Natural killer cell (primary cell): ENCODE results near the gene SMARCA2. TPM values are rescaled to one million over a fixed set of nuclear protein-coding genes. Genes with fewer than 3 reads are reported as not detected.

Experiments used
- ATAC-seq, 3 donors: fragments of 150-1000 bp in 2 of 3; fragments of 200-7000 bp in 1 of 3; cut with Tn5 transposase; 1 replicate in 1 of 3; 2 replicates in 2 of 3; pipeline ENCODE4 v1.10.0; 2021; ENCODE audit warnings: mild to moderate bottlenecking in 2 of 3, moderate library complexity in 2 of 3
- DNase-seq, 2 donors: peaks; one replicate each; pipeline versions ENCODE4 v3.0.0 to v3.0.0-alpha.2; 2013 to 2021; ENCODE audit warnings: mixed read lengths in 1 of 2
- H3K27ac ChIP-seq: one replicate; pipeline ENCODE4 v1.5.1; 2013; ENCODE audit warnings: mild to moderate bottlenecking, low read length
- H3K27me3 ChIP-seq: one replicate; pipeline ENCODE4 v1.6.1; 2013; ENCODE audit warnings: low read length; ENCODE audit not compliant: control insufficient read depth, insufficient read depth
- H3K36me3 ChIP-seq: one replicate; pipeline ENCODE4 v1.6.1; 2013; ENCODE audit warnings: low read length; ENCODE audit not compliant: control insufficient read depth, insufficient read depth
- H3K4me1 ChIP-seq: one replicate; pipeline ENCODE4 v1.6.1; 2013; ENCODE audit warnings: low read length; ENCODE audit not compliant: control insufficient read depth, insufficient read depth
- H3K4me3 ChIP-seq: one replicate; pipeline ENCODE4 v1.5.1; 2013; ENCODE audit warnings: low read length
- H3K9me3 ChIP-seq: one replicate; pipeline ENCODE4 v1.6.1; 2013; ENCODE audit warnings: low read length; ENCODE audit not compliant: control insufficient read depth, insufficient read depth
- H3K27ac Mint-ChIP-seq, 2 donors: one replicate each; pipeline ENCODE4 v1.8.0; 2022; ENCODE audit warnings: mild to moderate bottlenecking in 2 of 2, mixed read lengths in 2 of 2, moderate library complexity in 1 of 2
- H3K27me3 Mint-ChIP-seq, 2 donors: one replicate each; pipeline ENCODE4 v1.8.0; 2022; ENCODE audit warnings: low read depth in 2 of 2, mixed read lengths in 2 of 2
- H3K36me3 Mint-ChIP-seq: one replicate; pipeline ENCODE4 v1.8.0; 2022; ENCODE audit warnings: mixed read lengths
- H3K4me1 Mint-ChIP-seq, 2 donors: one replicate each; pipeline ENCODE4 v1.8.0; 2022; ENCODE audit warnings: mixed read lengths in 2 of 2
- H3K4me3 Mint-ChIP-seq: one replicate; pipeline ENCODE4 v1.8.0; 2022; ENCODE audit warnings: mild to moderate bottlenecking, moderate library complexity, mixed read lengths
- H3K9me3 Mint-ChIP-seq, 2 donors: one replicate each; pipeline ENCODE4 v1.8.0; 2022; ENCODE audit warnings: mixed read lengths in 2 of 2
- WGBS: methylation state at CpG from one replicate; pipeline ENCODE4 v1.1.7; 2013; ENCODE audit warnings: missing lambda C conversion rate; ENCODE audit not compliant: insufficient coverage; 5-methylcytosine and 5-hydroxymethylcytosine counted together
- intact Hi-C: fragments of 100-400 bp; cut with micrococcal nuclease; formaldehyde crosslinking; loops from one replicate; pipeline ENCODE4 v1.14.2; 2022
- total RNA-seq, 4 donors: library from RNA; stranded (reverse); fragments of 120-200 nt in 1 of 4; gene quantifications; one replicate each; pipeline versions ENCODE4 v1.2.3 to v1.2.4, GENCODE V29; 2013 to 2022
- TF ChIP-seq, protein P1 (sequence below): fragments of 200-600 bp; IDR thresholded peaks from one replicate; pipeline ENCODE4 v1.8.0; 2022; ENCODE audit warnings: antibody characterized with exemption

The SMARCA2 gene
- total RNA-seq, 3 donors from 2014 or later (not counting 1 experiment from before 2014, with no cell fraction given) = 303 to 324 (median 308) TPM

DNA sequence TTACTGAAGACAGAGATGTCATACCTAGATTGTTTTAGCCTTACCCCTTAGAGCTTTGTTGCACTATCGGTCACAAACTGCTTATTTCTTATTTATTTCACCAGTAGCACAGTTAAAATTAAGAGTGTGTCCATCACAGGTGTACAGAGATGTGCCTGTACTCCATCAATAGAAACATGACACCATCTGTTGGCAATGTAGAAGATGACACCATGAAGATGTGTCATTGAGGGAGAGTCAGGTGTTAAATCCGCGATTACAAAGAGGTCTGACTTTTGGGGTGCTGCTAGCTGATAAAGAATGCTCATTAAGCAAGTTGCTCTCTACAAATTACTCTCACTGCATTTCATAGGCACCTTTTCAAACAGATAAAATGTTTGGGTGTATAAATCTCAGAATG is 164.4 kb downstream of the SMARCA2 start:
- Mint-ChIP-seq H3K4me3 (no peak overlapping the region), H3K9me3 (no peaks in the 10 kb centered on the region), H3K27ac (peak overlapping the region; percentile 27 to 77), H3K27me3 (no peaks in the 10 kb centered on the region), H3K4me1 (peaks cover 15 to 22% of the 10 kb centered on the region in 2 donors), H3K36me3 (peaks cover 6% of the 10 kb centered on the region)
- no peak overlapping the region for H3K4me3 ChIP-seq
- WGBS = 96% methylated on average over 3 of the region's 3 CpGs
- H3K27me3 ChIP-seq = no peaks in the 10 kb centered on the region
- no peak overlapping the region for H3K27ac ChIP-seq
- DNase-seq = peak in 1 of 2 donors; percentile 12
- TF ChIP-seq, protein P1, sequence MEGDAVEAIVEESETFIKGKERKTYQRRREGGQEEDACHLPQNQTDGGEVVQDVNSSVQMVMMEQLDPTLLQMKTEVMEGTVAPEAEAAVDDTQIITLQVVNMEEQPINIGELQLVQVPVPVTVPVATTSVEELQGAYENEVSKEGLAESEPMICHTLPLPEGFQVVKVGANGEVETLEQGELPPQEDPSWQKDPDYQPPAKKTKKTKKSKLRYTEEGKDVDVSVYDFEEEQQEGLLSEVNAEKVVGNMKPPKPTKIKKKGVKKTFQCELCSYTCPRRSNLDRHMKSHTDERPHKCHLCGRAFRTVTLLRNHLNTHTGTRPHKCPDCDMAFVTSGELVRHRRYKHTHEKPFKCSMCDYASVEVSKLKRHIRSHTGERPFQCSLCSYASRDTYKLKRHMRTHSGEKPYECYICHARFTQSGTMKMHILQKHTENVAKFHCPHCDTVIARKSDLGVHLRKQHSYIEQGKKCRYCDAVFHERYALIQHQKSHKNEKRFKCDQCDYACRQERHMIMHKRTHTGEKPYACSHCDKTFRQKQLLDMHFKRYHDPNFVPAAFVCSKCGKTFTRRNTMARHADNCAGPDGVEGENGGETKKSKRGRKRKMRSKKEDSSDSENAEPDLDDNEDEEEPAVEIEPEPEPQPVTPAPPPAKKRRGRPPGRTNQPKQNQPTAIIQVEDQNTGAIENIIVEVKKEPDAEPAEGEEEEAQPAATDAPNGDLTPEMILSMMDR = no peak
- no peaks in the 10 kb centered on the region for H3K9me3 ChIP-seq
- peak in 2 of 3 donors; percentile 59 to 65 for ATAC-seq
- peaks cover 21% of the 10 kb centered on the region for H3K36me3 ChIP-seq
- intact Hi-C loops = loop anchor here (1.0 kb wide), 1 partner anchor 47 kb away; no protein-coding TSS in a partner anchor
- H3K4me1 ChIP-seq = no peaks in the 10 kb centered on the region

DNA sequence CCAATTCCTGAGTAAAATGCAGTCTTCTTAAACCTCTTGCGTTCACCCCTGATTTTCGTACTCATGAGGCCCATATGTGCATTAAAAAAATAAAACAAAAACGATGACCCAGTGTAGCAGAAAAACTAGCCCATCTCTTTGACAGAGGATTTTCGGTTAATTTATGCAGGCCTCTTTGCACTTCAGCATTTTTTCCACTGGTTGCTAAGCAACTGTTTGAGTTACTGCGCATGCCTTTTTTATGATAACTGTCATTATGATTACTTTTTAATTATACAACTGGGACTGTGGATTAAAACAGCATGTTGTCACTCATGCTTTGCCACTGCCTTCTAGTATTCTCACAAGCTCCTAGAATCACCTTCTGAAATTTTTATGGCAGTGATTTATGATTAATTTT is 165.0 kb downstream of the SMARCA2 start:
- no peaks in the 10 kb centered on the region for H3K9me3 Mint-ChIP-seq

DNA sequence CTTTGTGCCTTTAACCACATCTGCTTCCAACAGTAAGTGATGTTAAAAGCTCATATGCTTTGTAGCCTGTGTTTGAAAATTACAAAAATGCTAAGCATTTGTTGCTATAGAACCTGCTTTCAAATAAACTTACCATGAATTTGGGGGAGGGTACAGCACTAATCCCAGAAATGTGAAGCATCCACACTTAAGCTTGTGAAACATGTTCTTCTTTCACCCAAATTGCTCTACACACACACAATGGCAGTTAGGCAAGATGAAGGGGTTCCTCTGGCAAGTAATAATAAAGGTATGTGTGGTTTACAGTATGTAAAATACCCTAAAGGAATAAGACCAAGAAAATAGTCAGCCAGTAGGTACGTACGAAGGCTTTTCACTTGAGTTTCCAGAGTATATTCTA is 165.6 kb downstream of the SMARCA2 start:
- peaks cover 6% of the 10 kb centered on the region for H3K36me3 Mint-ChIP-seq
- no peaks in the 10 kb centered on the region for H3K9me3 Mint-ChIP-seq
- no peak for ATAC-seq
- Histone ChIP-seq H3K36me3 (peaks cover 30% of the 10 kb centered on the region), H3K27me3 (no peaks in the 10 kb centered on the region), H3K9me3 (no peaks in the 10 kb centered on the region), H3K4me3 (no peak overlapping the region), H3K27ac (no peak overlapping the region), H3K4me1 (no peaks in the 10 kb centered on the region)
- no peak for DNase-seq
- intact Hi-C loops = no loop called here
- no peak overlapping the region for H3K4me3 Mint-ChIP-seq
- peak overlapping the region in 1 of 2 donors; percentile 27 for H3K27ac Mint-ChIP-seq
- H3K27me3 Mint-ChIP-seq = no peaks in the 10 kb centered on the region
- peaks cover 15 to 17% of the 10 kb centered on the region in 2 donors for H3K4me1 Mint-ChIP-seq
- WGBS = no CpG with 5 or more reads among the region's 2 CpGs
- TF ChIP-seq, protein P1 = no peak

More for the DNA sequence above, 165.0 kb downstream of the SMARCA2 start:
- Histone ChIP-seq H3K36me3 (peaks cover 25% of the 10 kb centered on the region), H3K27me3 (no peaks in the 10 kb centered on the region), H3K4me3 (no peak overlapping the region), H3K27ac (no peak overlapping the region), H3K4me1 (no peaks in the 10 kb centered on the region), H3K9me3 (no peaks in the 10 kb centered on the region)
- peak overlapping the region; percentile 27 to 77 for H3K27ac Mint-ChIP-seq
- no peak overlapping the region for H3K4me3 Mint-ChIP-seq
- H3K4me1 Mint-ChIP-seq = peaks cover 15 to 17% of the 10 kb centered on the region in 2 donors
- ATAC-seq (no peak), DNase-seq (no peak)
- intact Hi-C loops = no loop called here
- TF ChIP-seq, protein P1 = no peak
- no peaks in the 10 kb centered on the region for H3K27me3 Mint-ChIP-seq
- H3K36me3 Mint-ChIP-seq = peaks cover 6% of the 10 kb centered on the region
- WGBS = 90% methylated on average over 4 of the region's 5 CpGs

DNA sequence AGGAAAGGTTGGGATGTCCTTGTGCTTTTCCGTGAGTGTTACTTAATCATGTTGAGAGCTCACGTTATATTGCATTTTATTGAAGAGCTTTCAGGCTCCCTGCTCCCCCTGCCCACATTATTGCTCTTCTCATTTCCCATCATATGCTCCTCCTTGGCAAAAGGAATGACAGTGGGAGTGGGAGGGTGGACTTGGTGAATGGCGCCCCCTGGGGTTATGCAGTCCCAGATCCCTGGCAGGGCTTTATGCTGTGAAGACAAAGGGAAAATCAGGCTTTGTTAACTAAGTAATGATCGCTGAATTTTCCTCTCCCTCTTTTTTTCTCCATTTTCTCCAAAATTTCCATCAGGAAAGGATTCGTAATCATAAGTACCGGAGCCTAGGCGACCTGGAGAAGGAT is 166.6 kb downstream of the SMARCA2 start:
- DNase-seq = peak in 1 of 2 donors; percentile 39
- intact Hi-C loops = no loop called here
- peaks cover 39% of the 10 kb centered on the region for H3K36me3 ChIP-seq
- Mint-ChIP-seq H3K27ac (peak overlapping the region in 1 of 2 donors; percentile 31), H3K27me3 (no peaks in the 10 kb centered on the region), H3K36me3 (peaks cover 6% of the 10 kb centered on the region), H3K9me3 (no peaks in the 10 kb centered on the region), H3K4me1 (peaks cover 15 to 17% of the 10 kb centered on the region in 2 donors), H3K4me3 (no peak overlapping the region)
- no peak for ATAC-seq
- no peaks in the 10 kb centered on the region for H3K4me1 ChIP-seq
- TF ChIP-seq, protein P1 = peak; percentile 23
- H3K27ac ChIP-seq = no peak overlapping the region
- H3K27me3 ChIP-seq = no peaks in the 10 kb centered on the region
- H3K9me3 ChIP-seq = no peaks in the 10 kb centered on the region
- no peak overlapping the region for H3K4me3 ChIP-seq
- WGBS = 93% methylated on average over 6 of the region's 7 CpGs
